CMK (cell line): ENCODE measurements around the gene RAB10.
"Not testable (repeated sequence)": the region's sequence is repeated elsewhere in the genome, so short reads cannot be mapped to it uniquely, and the experiment has no call there.

ENCODE experiments used
- DNase-seq: peaks from one replicate; pipeline ENCODE4 v3.0.0-alpha.2; 2010; ENCODE audit warnings: low read depth

Gene RAB10

GRCh38 chr2:26089337-26089736, 55.5 kb downstream of the RAB10 start:
- no peak for DNase-seq

GRCh38 chr2:26095758-26096157, 61.9 kb downstream of the RAB10 start:
- no peak for DNase-seq

- no peak for DNase-seq
These were observed 66.0 kb downstream of the RAB10 start for GRCh38 chr2:26099933-26100332.

- no peak for DNase-seq
These were observed 66.5 kb downstream of the RAB10 start for GRCh38 chr2:26100384-26100783.

- DNase-seq, result no peak
These were observed 69.9 kb downstream of the RAB10 start for GRCh38 chr2:26103752-26104151.

- DNase-seq, result not testable (repeated sequence)
These were observed 74.8 kb downstream of the RAB10 start for GRCh38 chr2:26108701-26109100.

GRCh38 chr2:26112201-26112600, 78.3 kb downstream of the RAB10 start:
- no peak for DNase-seq

GRCh38 chr2:26114151-26114550, 80.3 kb downstream of the RAB10 start:
- DNase-seq, result no peak

GRCh38 chr2:26118682-26119081, 84.8 kb downstream of the RAB10 start:
- no peak for DNase-seq

- DNase-seq, result no peak
These were observed 85.6 kb downstream of the RAB10 start for GRCh38 chr2:26119521-26119920.

GRCh38 chr2:26122630-26123029, 88.7 kb downstream of the RAB10 start:
- no peak for DNase-seq

- DNase-seq, result no peak
These were observed 89.5 kb downstream of the RAB10 start for GRCh38 chr2:26123426-26123825.

GRCh38 chr2:26126074-26126473, 92.2 kb downstream of the RAB10 start:
- DNase-seq, result no peak

- no peak for DNase-seq
These were observed 94.3 kb downstream of the RAB10 start for GRCh38 chr2:26128176-26128575.

GRCh38 chr2:26130763-26131162, 96.9 kb downstream of the RAB10 start:
- DNase-seq, result no peak

- no peak for DNase-seq
These were observed 102.6 kb downstream of the RAB10 start for GRCh38 chr2:26136451-26136850.

- no peak for DNase-seq
These were observed 105.6 kb downstream of the RAB10 start for GRCh38 chr2:26139269-26140183.

GRCh38 chr2:26141145-26141769, 107.4 kb downstream of the RAB10 start:
- DNase-seq, result no peak

- no peak for DNase-seq
These were observed 110.1 kb downstream of the RAB10 start for GRCh38 chr2:26144031-26144430.

- no peak for DNase-seq
These were observed 111.2 kb downstream of the RAB10 start for GRCh38 chr2:26144953-26145680.

GRCh38 chr2:26148501-26148900, 114.6 kb downstream of the RAB10 start:
- no peak for DNase-seq

GRCh38 chr2:26150243-26150642, 116.4 kb downstream of the RAB10 start:
- no peak for DNase-seq

- DNase-seq, result no peak
These were observed 123.7 kb downstream of the RAB10 start for GRCh38 chr2:26157580-26157979.
